IMR-90 (cell line): ENCODE data around the gene CTDP1.

Experiments
- BHLHE40 ChIP-seq: fragments of 150-350 bp; IDR thresholded peaks from 2 replicates; pipeline ENCODE4 v1.6.1; 2016; ENCODE audit warnings: mild to moderate bottlenecking, low read depth, low read length
- CHD1 ChIP-seq: IDR thresholded peaks from 2 replicates; pipeline ENCODE4 v1.6.1; 2012; ENCODE audit warnings: low read depth, low read length, improper control_type of control experiment
- MAFK ChIP-seq: IDR thresholded peaks from 2 replicates; pipeline ENCODE4 v1.6.1; 2012; ENCODE audit warnings: low read depth, low read length, improper control_type of control experiment
- MXI1 ChIP-seq: IDR thresholded peaks from 2 replicates; pipeline ENCODE4 v1.6.1; 2012; ENCODE audit warnings: low read depth, mild to moderate bottlenecking, low read length, moderate library complexity, borderline replicate concordance
- POLR2A ChIP-seq: IDR thresholded peaks from 2 replicates; pipeline ENCODE4 v1.6.1; 2012; ENCODE audit warnings: mild to moderate bottlenecking, low read depth, low read length
- RAD21 ChIP-seq: IDR thresholded peaks from 2 replicates; pipeline ENCODE4 v1.6.1; 2012; ENCODE audit warnings: low read length, improper control_type of control experiment
- RFX5 ChIP-seq: IDR thresholded peaks from 2 replicates; pipeline ENCODE4 v1.8.0; 2012; ENCODE audit warnings: low read depth, mild to moderate bottlenecking, low read length, moderate library complexity
- TF ChIP-seq, protein P1 (sequence below): conservative IDR thresholded peaks from 2 replicates; pipeline ENCODE4 v1.5.1; 2012; ENCODE audit warnings: mild to moderate bottlenecking, low read depth, low read length, improper control_type of control experiment

DNA sequence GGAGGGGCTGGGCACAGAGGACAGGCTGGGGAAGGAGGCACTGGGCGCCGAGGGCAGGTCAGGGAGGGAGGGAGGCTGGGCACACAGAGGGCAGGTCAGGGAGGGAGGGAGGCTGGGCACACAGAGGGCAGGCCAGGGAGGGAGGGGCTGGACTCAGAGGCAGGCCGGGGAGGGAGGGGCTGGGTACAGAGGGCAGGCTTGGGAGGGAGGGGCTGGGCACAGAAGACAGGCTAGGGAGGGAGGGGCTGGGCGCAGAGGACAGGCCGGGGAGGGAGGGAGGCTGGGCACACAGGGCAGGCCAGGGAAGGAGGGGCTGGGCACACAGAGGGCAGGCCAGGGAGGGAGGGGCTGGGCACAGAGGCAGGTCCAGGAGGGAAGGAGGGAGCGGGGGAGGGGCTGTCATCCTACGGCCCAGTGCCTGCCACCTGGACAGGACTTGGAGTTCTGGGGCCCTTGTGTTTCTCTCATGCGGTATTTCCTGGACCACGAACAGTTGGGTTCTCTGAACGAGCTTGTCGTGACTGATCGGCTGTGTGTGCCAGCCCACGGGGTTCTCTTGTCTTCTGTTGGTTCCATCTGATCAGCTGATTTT, 71.5 kb downstream of the CTDP1 start:
- TF ChIP-seq, protein P1, sequence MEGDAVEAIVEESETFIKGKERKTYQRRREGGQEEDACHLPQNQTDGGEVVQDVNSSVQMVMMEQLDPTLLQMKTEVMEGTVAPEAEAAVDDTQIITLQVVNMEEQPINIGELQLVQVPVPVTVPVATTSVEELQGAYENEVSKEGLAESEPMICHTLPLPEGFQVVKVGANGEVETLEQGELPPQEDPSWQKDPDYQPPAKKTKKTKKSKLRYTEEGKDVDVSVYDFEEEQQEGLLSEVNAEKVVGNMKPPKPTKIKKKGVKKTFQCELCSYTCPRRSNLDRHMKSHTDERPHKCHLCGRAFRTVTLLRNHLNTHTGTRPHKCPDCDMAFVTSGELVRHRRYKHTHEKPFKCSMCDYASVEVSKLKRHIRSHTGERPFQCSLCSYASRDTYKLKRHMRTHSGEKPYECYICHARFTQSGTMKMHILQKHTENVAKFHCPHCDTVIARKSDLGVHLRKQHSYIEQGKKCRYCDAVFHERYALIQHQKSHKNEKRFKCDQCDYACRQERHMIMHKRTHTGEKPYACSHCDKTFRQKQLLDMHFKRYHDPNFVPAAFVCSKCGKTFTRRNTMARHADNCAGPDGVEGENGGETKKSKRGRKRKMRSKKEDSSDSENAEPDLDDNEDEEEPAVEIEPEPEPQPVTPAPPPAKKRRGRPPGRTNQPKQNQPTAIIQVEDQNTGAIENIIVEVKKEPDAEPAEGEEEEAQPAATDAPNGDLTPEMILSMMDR: no peak
- TF ChIP-seq RFX5 (no peak), BHLHE40 (no peak), MAFK (no peak), MXI1 (no peak), POLR2A (no peak), CHD1 (no peak), RAD21 (no peak)
